ENCODE results near the gene IGF2BP3.

GRCh38 chr7:23287612-23288011 lies 182.7 kb downstream of the IGF2BP3 start:
- TF ChIP-seq, protein P1, sequence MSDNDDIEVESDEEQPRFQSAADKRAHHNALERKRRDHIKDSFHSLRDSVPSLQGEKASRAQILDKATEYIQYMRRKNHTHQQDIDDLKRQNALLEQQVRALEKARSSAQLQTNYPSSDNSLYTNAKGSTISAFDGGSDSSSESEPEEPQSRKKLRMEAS (IDR thresholded peaks at IDR 0.05; ENCODE audit: low read depth, low read length), result no peak
- no peak for TF ChIP-seq IKZF1 (conservative IDR thresholded peaks at IDR 0.05)
- TF ChIP-seq EZH2 (IDR thresholded peaks at IDR 0.05; ENCODE audit: borderline replicate concordance, control insufficient read depth, low read depth, low read length), result no peak
- no peak for TF ChIP-seq KAT2A (conservative IDR thresholded peaks at IDR 0.05; ENCODE audit: control insufficient read depth, low read depth, low read length)
- TF ChIP-seq ELK1 (IDR thresholded peaks at IDR 0.05; ENCODE audit: low read depth, low read length), result no peak
- no peak for TF ChIP-seq REST (IDR thresholded peaks at IDR 0.05; ENCODE audit: low read depth, low read length)
- TF ChIP-seq, protein P2, sequence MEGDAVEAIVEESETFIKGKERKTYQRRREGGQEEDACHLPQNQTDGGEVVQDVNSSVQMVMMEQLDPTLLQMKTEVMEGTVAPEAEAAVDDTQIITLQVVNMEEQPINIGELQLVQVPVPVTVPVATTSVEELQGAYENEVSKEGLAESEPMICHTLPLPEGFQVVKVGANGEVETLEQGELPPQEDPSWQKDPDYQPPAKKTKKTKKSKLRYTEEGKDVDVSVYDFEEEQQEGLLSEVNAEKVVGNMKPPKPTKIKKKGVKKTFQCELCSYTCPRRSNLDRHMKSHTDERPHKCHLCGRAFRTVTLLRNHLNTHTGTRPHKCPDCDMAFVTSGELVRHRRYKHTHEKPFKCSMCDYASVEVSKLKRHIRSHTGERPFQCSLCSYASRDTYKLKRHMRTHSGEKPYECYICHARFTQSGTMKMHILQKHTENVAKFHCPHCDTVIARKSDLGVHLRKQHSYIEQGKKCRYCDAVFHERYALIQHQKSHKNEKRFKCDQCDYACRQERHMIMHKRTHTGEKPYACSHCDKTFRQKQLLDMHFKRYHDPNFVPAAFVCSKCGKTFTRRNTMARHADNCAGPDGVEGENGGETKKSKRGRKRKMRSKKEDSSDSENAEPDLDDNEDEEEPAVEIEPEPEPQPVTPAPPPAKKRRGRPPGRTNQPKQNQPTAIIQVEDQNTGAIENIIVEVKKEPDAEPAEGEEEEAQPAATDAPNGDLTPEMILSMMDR (IDR thresholded peaks at IDR 0.05 in 2 of 3, conservative IDR thresholded peaks at IDR 0.05 in 1 of 3; ENCODE audit: control insufficient read depth in 2 of 3, extremely low read depth in 1 of 3, insufficient read depth in 1 of 3, low read depth in 3 of 3, low read length in 3 of 3), result no peak
- TF ChIP-seq SREBF1 (IDR thresholded peaks at IDR 0.05; ENCODE audit: low read length), result no peak
- no peak for TF ChIP-seq BRCA1 (IDR thresholded peaks at IDR 0.05; ENCODE audit: low read depth, low read length)
- no peak for TF ChIP-seq MEF2A (IDR thresholded peaks at IDR 0.05; ENCODE audit: insufficient read depth, low read depth, low read length)
- TF ChIP-seq, protein P3, sequence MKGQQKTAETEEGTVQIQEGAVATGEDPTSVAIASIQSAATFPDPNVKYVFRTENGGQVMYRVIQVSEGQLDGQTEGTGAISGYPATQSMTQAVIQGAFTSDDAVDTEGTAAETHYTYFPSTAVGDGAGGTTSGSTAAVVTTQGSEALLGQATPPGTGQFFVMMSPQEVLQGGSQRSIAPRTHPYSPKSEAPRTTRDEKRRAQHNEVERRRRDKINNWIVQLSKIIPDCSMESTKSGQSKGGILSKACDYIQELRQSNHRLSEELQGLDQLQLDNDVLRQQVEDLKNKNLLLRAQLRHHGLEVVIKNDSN (IDR thresholded peaks at IDR 0.05; ENCODE audit: borderline replicate concordance, extremely low read length, insufficient read depth, low read depth, low read length), result no peak

Measured in GM12878 (cell line).